Gastrocnemius medialis (tissue), 4 donors: Measurements from ENCODE around the gene FLII.

ENCODE experiments used
- POLR2A ChIP-seq, 2 donors: fragments of 450-650 bp; IDR thresholded peaks; one replicate each; pipeline ENCODE4 v1.6.1; 2017; ENCODE audit warnings: antibody characterized with exemption in 2 of 2, mild to moderate bottlenecking in 2 of 2, moderate library complexity in 2 of 2
- TF ChIP-seq, protein P1 (sequence below), 5 experiments: fragments of 450-650 bp in 3 of 5; fragments of 200-600 bp in 2 of 5; sonication (generic) in 2 of 5; IDR thresholded peaks in 4 of 5; conservative IDR thresholded peaks in 1 of 5; 1 replicate in 4 of 5; 2 replicates in 1 of 5; pipeline ENCODE4 v1.5.1; 2016 to 2019; ENCODE audit warnings: antibody characterized with exemption in 5 of 5, mild to moderate bottlenecking in 3 of 5, moderate library complexity in 3 of 5

DNA sequence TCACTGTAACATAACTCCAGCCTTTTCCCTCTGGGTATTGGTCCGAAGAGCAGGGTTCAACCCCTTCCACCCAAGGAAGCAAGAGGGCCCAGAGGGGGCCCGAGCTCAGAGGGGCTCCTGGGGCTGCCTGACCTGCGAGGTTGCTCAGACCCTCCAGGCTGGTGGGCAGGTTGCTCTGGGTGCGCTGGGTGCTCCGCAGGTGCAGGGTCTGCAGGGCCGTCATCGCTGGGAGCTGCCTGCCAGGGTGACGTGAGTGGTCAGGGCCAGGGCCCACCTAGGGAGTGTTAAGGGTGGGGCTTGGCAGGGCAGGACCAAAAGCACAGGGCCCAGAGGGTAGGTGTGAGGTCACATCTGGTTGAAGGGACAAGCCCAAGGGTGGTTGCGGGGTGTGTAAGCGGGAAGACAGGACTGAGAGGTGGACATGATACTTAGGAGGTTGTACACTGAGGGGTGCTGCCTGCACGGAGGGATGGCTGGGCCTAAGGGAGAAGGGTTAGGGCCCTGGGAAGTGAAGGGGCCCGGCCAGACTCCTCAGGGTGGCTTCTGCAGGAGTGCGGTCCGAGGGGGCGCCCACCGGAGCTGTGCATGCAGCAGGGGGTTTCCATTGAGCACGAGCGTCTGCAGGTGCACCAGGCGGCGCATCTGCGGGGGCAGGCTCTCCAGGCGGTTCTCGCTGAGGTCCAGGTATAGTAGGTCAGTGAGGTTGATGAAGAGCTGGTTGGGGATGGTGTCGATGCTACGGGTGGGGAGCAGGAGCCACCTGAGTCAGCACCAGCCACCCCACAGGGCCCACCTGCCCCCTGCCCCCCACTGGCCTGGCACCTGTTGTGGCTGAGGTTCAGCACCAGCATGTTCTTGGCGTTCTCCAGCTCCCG is 4.4 kb downstream of the FLII start:
- TF ChIP-seq, protein P1, sequence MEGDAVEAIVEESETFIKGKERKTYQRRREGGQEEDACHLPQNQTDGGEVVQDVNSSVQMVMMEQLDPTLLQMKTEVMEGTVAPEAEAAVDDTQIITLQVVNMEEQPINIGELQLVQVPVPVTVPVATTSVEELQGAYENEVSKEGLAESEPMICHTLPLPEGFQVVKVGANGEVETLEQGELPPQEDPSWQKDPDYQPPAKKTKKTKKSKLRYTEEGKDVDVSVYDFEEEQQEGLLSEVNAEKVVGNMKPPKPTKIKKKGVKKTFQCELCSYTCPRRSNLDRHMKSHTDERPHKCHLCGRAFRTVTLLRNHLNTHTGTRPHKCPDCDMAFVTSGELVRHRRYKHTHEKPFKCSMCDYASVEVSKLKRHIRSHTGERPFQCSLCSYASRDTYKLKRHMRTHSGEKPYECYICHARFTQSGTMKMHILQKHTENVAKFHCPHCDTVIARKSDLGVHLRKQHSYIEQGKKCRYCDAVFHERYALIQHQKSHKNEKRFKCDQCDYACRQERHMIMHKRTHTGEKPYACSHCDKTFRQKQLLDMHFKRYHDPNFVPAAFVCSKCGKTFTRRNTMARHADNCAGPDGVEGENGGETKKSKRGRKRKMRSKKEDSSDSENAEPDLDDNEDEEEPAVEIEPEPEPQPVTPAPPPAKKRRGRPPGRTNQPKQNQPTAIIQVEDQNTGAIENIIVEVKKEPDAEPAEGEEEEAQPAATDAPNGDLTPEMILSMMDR (IDR thresholded peaks at IDR 0.05 in 4 of 5, conservative IDR thresholded peaks at IDR 0.05 in 1 of 5): no peak
- TF ChIP-seq POLR2A (IDR thresholded peaks at IDR 0.05): no peak
